H1 (cell line): ENCODE results near the gene TRIM32. TPM values are rescaled to one million over a fixed set of nuclear protein-coding genes. Genes with fewer than 3 reads are reported as not detected.

Experiments
- CTCF ChIA-PET: fragments of 300-600 bp; sonication (Branson Sonifier 250); formaldehyde crosslinking; loops from one replicate; lab custom pipeline; 2021; ENCODE audit not compliant: partially characterized antibody; lab: Charles Lee
- POLR2A ChIA-PET: fragments of 300-600 bp; sonication (Branson Sonifier 250); formaldehyde crosslinking; loops from one replicate; lab custom pipeline; 2021; ENCODE audit warnings: inconsistent platforms; ENCODE audit not compliant: partially characterized antibody; lab: Charles Lee
- DNase-seq, 2 experiments: peaks; one replicate each; pipeline versions ENCODE4 v3.0.0 to v3.0.0-alpha.2; 2010 to 2022; ENCODE audit warnings: low spot score in 2 of 2, low read depth in 1 of 2, mixed read lengths in 1 of 2
- FAIRE-seq: peaks from 2 replicates; lab custom pipeline; 2011; peaks lifted over from hg19 to GRCh38; lab: Jason Lieb, UNC
- H2AFZ ChIP-seq: 2 replicates; pipeline ENCODE4 v1.8.1; 2012; ENCODE audit warnings: low read length, inconsistent platforms
- H2AK5ac ChIP-seq: 2 replicates; pipeline ENCODE4 v1.6.1; 2013; ENCODE audit warnings: low read depth, low read length
- H2BK120ac ChIP-seq: replicated peaks from 2 replicates; pipeline ENCODE3; 2013; ENCODE audit warnings: low read depth, low read length, inconsistent platforms
- H2BK12ac ChIP-seq: 2 replicates; pipeline ENCODE4 v1.6.1; 2013; ENCODE audit warnings: low read depth, low read length
- H2BK15ac ChIP-seq: 2 replicates; pipeline ENCODE4 v1.6.1; 2013; ENCODE audit warnings: low read length
- H2BK20ac ChIP-seq: 2 replicates; pipeline ENCODE4 v1.6.1; 2013; ENCODE audit warnings: low read length
- H2BK5ac ChIP-seq: 2 replicates; pipeline ENCODE4 v1.6.1; 2013; ENCODE audit warnings: low read depth, low read length
- H3K14ac ChIP-seq: 2 replicates; pipeline ENCODE4 v1.6.1; 2013; ENCODE audit warnings: inconsistent platforms; ENCODE audit not compliant: insufficient read length
- H3K18ac ChIP-seq: 2 replicates; pipeline ENCODE4 v1.6.1; 2013; ENCODE audit warnings: low read length; ENCODE audit errors: extremely low read depth
- H3K23ac ChIP-seq: 2 replicates; pipeline ENCODE4 v1.6.1; 2013; ENCODE audit warnings: inconsistent platforms; ENCODE audit not compliant: insufficient read length
- H3K23me2 ChIP-seq: 2 replicates; pipeline ENCODE4 v1.6.1; 2013; ENCODE audit warnings: low read depth, low read length
- H3K27ac ChIP-seq: 2 replicates; pipeline ENCODE4 v1.6.1; 2011; ENCODE audit warnings: low read depth, low read length, inconsistent platforms
- H3K27me3 ChIP-seq, 4 experiments: replicated peaks in 1 of 4; 1 replicate in 1 of 4; 2 replicates in 3 of 4; pipeline versions ENCODE4 v1.6.1 to v1.8.1; 2011 to 2013; ENCODE audit warnings: low read length in 3 of 4, mild to moderate bottlenecking in 3 of 4, inconsistent platforms in 2 of 4, mixed read lengths in 2 of 4, moderate library complexity in 1 of 4; ENCODE audit not compliant: control insufficient read depth in 3 of 4, insufficient read depth in 3 of 4; ENCODE audit errors: extremely low read depth in 1 of 4
- H3K36me3 ChIP-seq, 4 experiments: 2 replicates each; pipeline versions ENCODE4 v1.6.1 to v1.8.1; 2011 to 2013; ENCODE audit warnings: mild to moderate bottlenecking in 4 of 4, low read length in 3 of 4, moderate library complexity in 2 of 4, control low read depth in 1 of 4, inconsistent platforms in 1 of 4; ENCODE audit not compliant: insufficient read depth in 4 of 4, control insufficient read depth in 2 of 4
- H3K4ac ChIP-seq: replicated peaks from 2 replicates; pipeline ENCODE3; 2013; ENCODE audit warnings: low read length, low read depth, mixed read lengths, inconsistent platforms; ENCODE audit not compliant: insufficient read length
- H3K4me1 ChIP-seq, 4 experiments: replicated peaks in 1 of 4; 1 replicate in 1 of 4; 2 replicates in 3 of 4; pipeline versions ENCODE4 v1.6.1 to v1.8.1; 2011 to 2013; ENCODE audit warnings: low read length in 3 of 4, inconsistent platforms in 2 of 4, mixed read lengths in 1 of 4; ENCODE audit not compliant: insufficient read depth in 4 of 4, control insufficient read depth in 3 of 4
- H3K4me2 ChIP-seq, 2 experiments: 2 replicates each; pipeline versions ENCODE4 v1.6.1 to v1.8.1; 2011 to 2013; ENCODE audit warnings: low read depth in 2 of 2, low read length in 2 of 2, control low read depth in 1 of 2, inconsistent platforms in 1 of 2, mild to moderate bottlenecking in 1 of 2; ENCODE audit not compliant: insufficient read depth in 1 of 2
- H3K4me3 ChIP-seq, 4 experiments: fragments of 200-600, 300-600 bp in 1 of 4; sonication (generic), shearing (Covaris generic), sonication (Bioruptor Twin) in 1 of 4; 2 replicates each; pipeline versions ENCODE4 v1.5.1 to v1.8.1; 2011 to 2016; ENCODE audit warnings: low read length in 4 of 4, low read depth in 3 of 4, control low read depth in 2 of 4, inconsistent platforms in 2 of 4, mild to moderate bottlenecking in 2 of 4, mixed read lengths in 1 of 4, moderate library complexity in 1 of 4; ENCODE audit not compliant: insufficient read depth in 2 of 4; ENCODE audit errors: extremely low read depth in 1 of 4
- H3K56ac ChIP-seq: replicated peaks from 2 replicates; pipeline ENCODE3; 2013; ENCODE audit warnings: low read depth, mild to moderate bottlenecking, mixed read lengths, low read length, inconsistent platforms; ENCODE audit not compliant: insufficient read length
- H3K79me1 ChIP-seq: 2 replicates; pipeline ENCODE4 v1.6.1; 2013; ENCODE audit warnings: low read depth, low read length, control low read depth
- H3K79me2 ChIP-seq, 2 experiments: 2 replicates each; pipeline versions ENCODE4 v1.6.1 to v1.8.1; 2012 to 2013; ENCODE audit warnings: low read length in 2 of 2, mild to moderate bottlenecking in 2 of 2, inconsistent platforms in 1 of 2; ENCODE audit not compliant: insufficient read depth in 2 of 2, control insufficient read depth in 1 of 2
- H3K9ac ChIP-seq, 4 experiments: replicated peaks in 1 of 4; 1 replicate in 1 of 4; 2 replicates in 3 of 4; pipeline versions ENCODE4 v1.6.1 to v1.8.1; 2011 to 2013; ENCODE audit warnings: low read depth in 3 of 4, low read length in 3 of 4, control low read depth in 2 of 4, mild to moderate bottlenecking in 2 of 4, moderate library complexity in 2 of 4, inconsistent platforms in 1 of 4; ENCODE audit errors: extremely low read depth in 1 of 4
- H3K9me3 ChIP-seq, 2 experiments: 2 replicates each; pipeline versions ENCODE4 v1.6.1 to v1.8.1; 2012 to 2013; ENCODE audit warnings: mild to moderate bottlenecking in 2 of 2, moderate library complexity in 2 of 2, control low read depth in 1 of 2, inconsistent platforms in 1 of 2, low read depth in 1 of 2, low read length in 1 of 2, mixed read lengths in 1 of 2; ENCODE audit not compliant: insufficient read depth in 2 of 2
- H4K20me1 ChIP-seq, 2 experiments: replicated peaks in 1 of 2; 2 replicates each; pipeline versions ENCODE3 to v1.8.1; 2011 to 2013; ENCODE audit warnings: inconsistent platforms in 2 of 2, low read length in 2 of 2, mild to moderate bottlenecking in 1 of 2; ENCODE audit not compliant: insufficient read depth in 2 of 2, control insufficient read depth in 1 of 2
- H4K5ac ChIP-seq: 2 replicates; pipeline ENCODE4 v1.6.1; 2013; ENCODE audit warnings: low read length, low read depth, mixed read lengths, inconsistent platforms; ENCODE audit not compliant: insufficient read length
- H4K8ac ChIP-seq: 2 replicates; pipeline ENCODE4 v1.8.0; 2013; ENCODE audit warnings: mild to moderate bottlenecking, moderate library complexity, low read length, inconsistent platforms; ENCODE audit not compliant: insufficient read depth; ENCODE audit errors: extremely low read depth
- H4K91ac ChIP-seq: replicated peaks from 2 replicates; pipeline ENCODE3; 2013; ENCODE audit warnings: low read length, mixed read lengths, inconsistent platforms; ENCODE audit not compliant: insufficient read length
- EZH2 ChIP-seq: fragments of 200-600 bp; sonication (generic); IDR thresholded peaks from 2 replicates; pipeline ENCODE4 v1.7.1; 2012; ENCODE audit warnings: low read depth, mild to moderate bottlenecking, moderate library complexity, low read length, inconsistent platforms; ENCODE audit not compliant: severe bottlenecking
- KDM1A ChIP-seq: fragments of 200-600, 300-600 bp; sonication (generic); IDR thresholded peaks from 2 replicates; pipeline ENCODE4 v1.7.1; 2016; ENCODE audit warnings: mild to moderate bottlenecking, low read length, borderline replicate concordance
- MAX ChIP-seq: IDR thresholded peaks from 2 replicates; pipeline ENCODE4 v1.6.1; 2012; ENCODE audit warnings: inconsistent platforms
- RXRA ChIP-seq: IDR thresholded peaks from 2 replicates; pipeline ENCODE4 v1.6.1; 2011; ENCODE audit warnings: low read depth, mild to moderate bottlenecking, low read length, moderate library complexity; ENCODE audit not compliant: insufficient read depth
- SP2 ChIP-seq: IDR thresholded peaks from 2 replicates; pipeline ENCODE4 v1.6.1; 2012; ENCODE audit warnings: mild to moderate bottlenecking, low read length, inconsistent platforms
- ZNF274 ChIP-seq: IDR thresholded peaks from 2 replicates; pipeline ENCODE4 v1.7.0; 2012; ENCODE audit warnings: low read length, borderline replicate concordance; ENCODE audit errors: extremely low read depth
- WGBS, 2 experiments: shearing (Covaris generic) in 1 of 2; methylation state at CpG; one replicate each; pipeline versions ENCODE4 v1.1.6 to v1.1.7; 2013 to 2015; ENCODE audit warnings: low lambda C conversion rate in 2 of 2, mixed read lengths in 2 of 2, inconsistent platforms in 1 of 2, low coverage in 1 of 2, missing lambda C conversion rate in 1 of 2; ENCODE audit not compliant: insufficient replicate concordance in 2 of 2, insufficient coverage in 1 of 2, insufficient read length in 1 of 2; ENCODE audit errors: extremely low coverage in 1 of 2, missing lambda C conversion rate in 1 of 2; 5-methylcytosine and 5-hydroxymethylcytosine counted together
- polyA plus RNA-seq, 7 experiments: library from polyadenylated mRNA; depleted of rRNA in 3 of 7; stranded (reverse) in 5 of 7; unstranded in 2 of 7; fragments of >200 nt in 5 of 7; fragments of 200-250 nt in 2 of 7; gene quantifications; 1 replicate in 5 of 7; 2 replicates in 1 of 7; 4 replicates in 1 of 7; pipeline versions ENCODE4 v1.2.1 to v1.2.3, GENCODE V29; 2011 to 2013; ENCODE audit warnings: missing spikeins in 2 of 7, mixed read lengths in 2 of 7
- total RNA-seq: library from RNA; stranded (reverse); fragmentation: NEBNext Ultra II Directional; extraction: Animal tissue kit (Norgen Biotek cat#: 25700); gene quantifications from 2 replicates; pipeline ENCODE4 v1.2.1, GENCODE V29; 2021

The TRIM32 gene
- total and polyA plus RNA-seq, 2 of the 8 experiments (the other 6 are each of a cell fraction or from before 2014, with no cell fraction given), result 10.5 to 17.3 TPM

GRCh38 chr9:116686693-116687073 lies 422 bp upstream of the TRIM32 start:
- no peaks in the 10 kb centered on the region; a peak in 2 of 7 replicates for H3K27me3 ChIP-seq
- H3K36me3 ChIP-seq, result no peaks in the 10 kb centered on the region; a peak in 1 of 8 replicates
- peak overlapping the region; percentile 55 to 89 (median 62) for H3K4me3 ChIP-seq
- ChIA-PET CTCF (interaction anchor here (0.9 to 1.2 kb wide), 2 partner anchors 14 to 48 kb away, joined by 3 read pairs; no protein-coding TSS in a partner anchor), POLR2A (interaction anchor here (0.7 to 1.5 kb wide), 5 partner anchors 10 to 213 kb away, joined by 3 to 8 read pairs (median 3); no protein-coding TSS in a partner anchor)
- no peak overlapping the region for H2BK20ac ChIP-seq
- no peak overlapping the region for H2AK5ac ChIP-seq
- H2AFZ ChIP-seq, result peak overlapping the region; percentile 94; the same call in 1 of the 2 replicates
- H3K14ac ChIP-seq, result no peak overlapping the region
- H3K4me1 ChIP-seq, result peaks cover 0 to 9% (median 1%) of the 10 kb centered on the region in 4 experiments; a peak in 5 of 7 replicates
- peaks cover 1 to 2% of the 10 kb centered on the region in 2 experiments for H4K20me1 ChIP-seq
- no peak overlapping the region; the same call in 1 of the 2 replicates for H3K27ac ChIP-seq
- H4K8ac ChIP-seq, result peak overlapping the region; percentile 84; the same call in 1 of the 2 replicates
- no peak overlapping the region for H3K23ac ChIP-seq
- peak overlapping the region; percentile 52 for H4K5ac ChIP-seq
- H3K9ac ChIP-seq, result peak overlapping the region in 3 of 4 experiments; percentile 35 to 78 (median 49); a peak in 4 of 7 replicates
- H2BK120ac ChIP-seq, result no peak overlapping the region
- FAIRE-seq (no peak), DNase-seq (no peak)
- no peaks in the 10 kb centered on the region for H3K9me3 ChIP-seq
- H3K79me1 ChIP-seq, result no peaks in the 10 kb centered on the region; the same call in 1 of the 2 replicates
- 36% methylated on average over 7 of the region's 7 CpGs; no CpG with 5 or more reads in 1 of the 2 experiments for WGBS, 2 experiments
- peaks cover 0 to 21% of the 10 kb centered on the region in 2 experiments; a peak in 2 of 4 replicates for H3K79me2 ChIP-seq
- H3K18ac ChIP-seq, result peak overlapping the region; percentile 98
- no peak overlapping the region for H3K4ac ChIP-seq
- H2BK12ac ChIP-seq, result peak overlapping the region; percentile 97; the same call in 1 of the 2 replicates
- peak overlapping the region; percentile 90 for H3K56ac ChIP-seq
- H2BK15ac ChIP-seq, result no peak overlapping the region
- H4K91ac ChIP-seq, result peak overlapping the region; percentile 37
- peaks cover 12% of the 10 kb centered on the region for H3K23me2 ChIP-seq
- H2BK5ac ChIP-seq, result peak overlapping the region; percentile 75; the same call in 1 of the 2 replicates
- peak overlapping the region; percentile 73 to 96 for H3K4me2 ChIP-seq
- TF ChIP-seq MAX (no peak), EZH2 (no peak), SP2 (no peak), KDM1A (peak; percentile 97), ZNF274 (no peak), RXRA (no peak)
